Body of pancreas (tissue), 4 donors: Measurements from ENCODE around the gene RBCK1. TPM values are rescaled to one million over a fixed set of nuclear protein-coding genes. Genes with fewer than 3 reads are reported as not detected.

Experiments
- ATAC-seq: fragments of 150-250 bp; one replicate; pipeline ENCODE4 v1.9.1; 2016
- DNase-seq, 4 donors: peaks; one replicate each; pipeline ENCODE4 v3.0.0-alpha.2; 2019
- H3K27ac ChIP-seq, 4 donors: fragments of 200-600 bp; sonication (generic); 1 replicate in 3 of 4; 2 replicates in 1 of 4; pipeline versions ENCODE4 v1.5.1 to v1.6.1; 2016 to 2019; ENCODE audit warnings: mild to moderate bottlenecking in 1 of 4, mixed read lengths in 1 of 4, moderate library complexity in 1 of 4
- H3K27me3 ChIP-seq, 2 donors: fragments of 200-600 bp; sonication (generic); one replicate each; pipeline ENCODE4 v1.6.0; 2016; ENCODE audit warnings: mild to moderate bottlenecking in 1 of 2
- H3K36me3 ChIP-seq, 2 donors: fragments of 200-600 bp; sonication (generic); replicated peaks in 1 of 2; 2 replicates each; pipeline ENCODE4 v1.5.1; 2016; ENCODE audit warnings: low read depth in 2 of 2; ENCODE audit not compliant: insufficient read depth in 1 of 2
- H3K4me1 ChIP-seq: fragments of 200-600 bp; sonication (generic); one replicate; pipeline ENCODE4 v1.6.0; 2016
- H3K4me3 ChIP-seq, 2 donors: fragments of 200-600 bp; sonication (generic); 1 replicate in 1 of 2; 2 replicates in 1 of 2; pipeline ENCODE4 v1.5.1; 2016 to 2019
- H3K9me3 ChIP-seq, 3 donors: fragments of 200-600 bp; sonication (generic); 1 replicate in 2 of 3; 2 replicates in 1 of 3; pipeline ENCODE4 v1.5.1; 2016
- CTCF ChIP-seq, 7 experiments: fragments of 450-650 bp in 4 of 7; fragments of 200-600 bp in 3 of 7; sonication (generic) in 3 of 7; IDR thresholded peaks; one replicate each; pipeline ENCODE4 v1.5.1; 2016 to 2019; ENCODE audit warnings: antibody characterized with exemption in 7 of 7
- POLR2A ChIP-seq, 3 donors: fragments of 450-650 bp; IDR thresholded peaks; one replicate each; pipeline ENCODE4 v1.6.1; 2016; ENCODE audit warnings: antibody characterized with exemption in 3 of 3, mild to moderate bottlenecking in 2 of 3
- WGBS, 2 donors: methylation state at CpG; one replicate each; pipeline ENCODE4 v1.1.5; 2017; 5-methylcytosine and 5-hydroxymethylcytosine counted together
- intact Hi-C: fragments of 100-400 bp; cut with DNase I; formaldehyde crosslinking; loops from one replicate; pipeline ENCODE4 v1.15.1; 2023
- total RNA-seq, 2 donors: library from RNA; depleted of rRNA; stranded (reverse); fragments of >200 nt; gene quantifications; one replicate each; pipeline ENCODE4 v1.1.0, GENCODE V29; 2016

Gene RBCK1
- total RNA-seq, 2 donors from 2014 or later = 36.1 to 95.9 TPM

- Histone ChIP-seq H3K4me1 (peaks cover 29% of the 10 kb centered on the region), H3K36me3 (no peaks in the 10 kb centered on the region), H3K9me3 (no peaks in the 10 kb centered on the region), H3K27me3 (no peaks in the 10 kb centered on the region), H3K27ac (peak overlapping the region in 1 of 4 donors; percentile 96), H3K4me3 (no peak overlapping the region)
- 31 to 34% methylated on average over 2 of the region's 2 CpGs for WGBS, 2 donors
- ATAC-seq (no peak), DNase-seq (peak in 1 of 4 donors; percentile 50)
- no peak for TF ChIP-seq POLR2A (IDR thresholded peaks at IDR 0.05)
- TF ChIP-seq CTCF (IDR thresholded peaks at IDR 0.05) = no peak
- intact Hi-C loops = no loop called here
Observed at GRCh38 chr20:460707-461106, 52.6 kb downstream of the RBCK1 start.

GRCh38 chr20:461254-462198, 53.4 kb downstream of the RBCK1 start:
- H3K4me1 ChIP-seq = peaks cover 29% of the 10 kb centered on the region
- H3K9me3 ChIP-seq = no peaks in the 10 kb centered on the region
- DNase-seq (peak; percentile 50 to 60 (median 52)), ATAC-seq (peak; percentile 57)
- WGBS, 2 donors = 5 to 11% methylated on average over 25 to 59 of the region's 60 CpGs
- peak overlapping the region; percentile 85 to 88 for H3K4me3 ChIP-seq
- H3K27me3 ChIP-seq = no peaks in the 10 kb centered on the region
- peak overlapping the region; percentile 70 to 96 (median 94) for H3K27ac ChIP-seq
- H3K36me3 ChIP-seq = no peaks in the 10 kb centered on the region
- TF ChIP-seq CTCF (IDR thresholded peaks at IDR 0.05) (no peak), POLR2A (IDR thresholded peaks at IDR 0.05) (peak in 2 of 3 donors; percentile 3 to 14)
- intact Hi-C loops = no loop called here

- ATAC-seq (peak; percentile 98), DNase-seq (peak; percentile 85 to 90 (median 88))
- H3K4me3 ChIP-seq = peak within 1 kb of the TSS; percentile 85 to 88
- no peaks in the 10 kb centered on the region for H3K27me3 ChIP-seq
- no peaks in the 10 kb centered on the region for H3K9me3 ChIP-seq
- no peaks in the 10 kb centered on the region for H3K36me3 ChIP-seq
- intact Hi-C loops = no loop called here
- WGBS, 2 donors = 1 to 4% methylated on average over 9 to 54 of the region's 80 CpGs
- TF ChIP-seq CTCF (IDR thresholded peaks at IDR 0.05) = peak in 4 of 7 experiments; percentile 15 to 35 (median 20)
- TF ChIP-seq POLR2A (IDR thresholded peaks at IDR 0.05) = peak; percentile 51 to 68 (median 62)
- peaks cover 29% of the 10 kb centered on the region for H3K4me1 ChIP-seq
- peak within 1 kb of the TSS; percentile 70 to 96 (median 94) for H3K27ac ChIP-seq
Observed at GRCh38 chr20:462199-462991, 54.3 kb downstream of the RBCK1 start, which contains the start of gene TBC1D20. Gene TBC1D20, minus strand, starts transcription at chr20:462533. Its CDS starts 128 bp downstream, at chr20:462405.

GRCh38 chr20:467755-468154, 59.7 kb downstream of the RBCK1 start:
- TF ChIP-seq CTCF (IDR thresholded peaks at IDR 0.05) (no peak), POLR2A (IDR thresholded peaks at IDR 0.05) (no peak)
- no peak overlapping the region for H3K27ac ChIP-seq
- H3K36me3 ChIP-seq = no peaks in the 10 kb centered on the region
- DNase-seq (no peak), ATAC-seq (no peak)
- H3K4me1 ChIP-seq = peaks cover 5% of the 10 kb centered on the region
- intact Hi-C loops = no loop called here
- 76 to 82% methylated on average over 7 of the region's 7 CpGs for WGBS, 2 donors
- H3K9me3 ChIP-seq = no peaks in the 10 kb centered on the region
- H3K4me3 ChIP-seq = no peak overlapping the region
- no peaks in the 10 kb centered on the region for H3K27me3 ChIP-seq
